GM10266 (cell line): ENCODE measurements around the gene AHI1.

Experiments used
- DNase-seq: peaks from one replicate; pipeline ENCODE4 v3.0.0; 2012; ENCODE audit errors: extremely low spot score
- CTCF ChIP-seq: IDR thresholded peaks from 2 replicates; pipeline ENCODE4 v1.5.1; 2012; ENCODE audit warnings: mild to moderate bottlenecking, low read depth; ENCODE audit not compliant: control insufficient read depth, insufficient read depth; ENCODE audit errors: missing control alignments

Gene AHI1

GRCh38 chr6:135475292-135475886 is 22.2 kb downstream of the AHI1 start:
- TF ChIP-seq CTCF = no peak
- DNase-seq = no peak

- no peak for TF ChIP-seq CTCF
- no peak for DNase-seq
These were observed 23.2 kb downstream of the AHI1 start for GRCh38 chr6:135474362-135474761.

GRCh38 chr6:135465903-135466302 is 31.6 kb downstream of the AHI1 start:
- no peak for TF ChIP-seq CTCF
- no peak for DNase-seq

- TF ChIP-seq CTCF = no peak
- DNase-seq = peak; percentile 10
These were observed 32.2 kb downstream of the AHI1 start for GRCh38 chr6:135465307-135465706.

GRCh38 chr6:135464634-135465033 is 32.9 kb downstream of the AHI1 start:
- peak; percentile 38 for DNase-seq
- TF ChIP-seq CTCF = no peak

GRCh38 chr6:135461208-135461607 is 36.3 kb downstream of the AHI1 start:
- DNase-seq = no peak
- TF ChIP-seq CTCF = no peak

- no peak for TF ChIP-seq CTCF
- DNase-seq = no peak
These were observed 39.5 kb downstream of the AHI1 start for GRCh38 chr6:135458051-135458450.
